GM18508 (cell line): Measurements from ENCODE around the gene CABP4.
"Not testable (repeated sequence)": the region's sequence is repeated elsewhere in the genome, so short reads cannot be mapped to it uniquely, and the experiment has no call there.

Source experiments
- ATAC-seq: cut with Tn5 transposase; IDR thresholded peaks from one replicate; pipeline ENCODE4 v1.9.1; 2021; ENCODE audit warnings: moderate number of reproducible peaks; ENCODE audit not compliant: insufficient read depth, unreplicated experiment

CABP4 gene

DNA sequence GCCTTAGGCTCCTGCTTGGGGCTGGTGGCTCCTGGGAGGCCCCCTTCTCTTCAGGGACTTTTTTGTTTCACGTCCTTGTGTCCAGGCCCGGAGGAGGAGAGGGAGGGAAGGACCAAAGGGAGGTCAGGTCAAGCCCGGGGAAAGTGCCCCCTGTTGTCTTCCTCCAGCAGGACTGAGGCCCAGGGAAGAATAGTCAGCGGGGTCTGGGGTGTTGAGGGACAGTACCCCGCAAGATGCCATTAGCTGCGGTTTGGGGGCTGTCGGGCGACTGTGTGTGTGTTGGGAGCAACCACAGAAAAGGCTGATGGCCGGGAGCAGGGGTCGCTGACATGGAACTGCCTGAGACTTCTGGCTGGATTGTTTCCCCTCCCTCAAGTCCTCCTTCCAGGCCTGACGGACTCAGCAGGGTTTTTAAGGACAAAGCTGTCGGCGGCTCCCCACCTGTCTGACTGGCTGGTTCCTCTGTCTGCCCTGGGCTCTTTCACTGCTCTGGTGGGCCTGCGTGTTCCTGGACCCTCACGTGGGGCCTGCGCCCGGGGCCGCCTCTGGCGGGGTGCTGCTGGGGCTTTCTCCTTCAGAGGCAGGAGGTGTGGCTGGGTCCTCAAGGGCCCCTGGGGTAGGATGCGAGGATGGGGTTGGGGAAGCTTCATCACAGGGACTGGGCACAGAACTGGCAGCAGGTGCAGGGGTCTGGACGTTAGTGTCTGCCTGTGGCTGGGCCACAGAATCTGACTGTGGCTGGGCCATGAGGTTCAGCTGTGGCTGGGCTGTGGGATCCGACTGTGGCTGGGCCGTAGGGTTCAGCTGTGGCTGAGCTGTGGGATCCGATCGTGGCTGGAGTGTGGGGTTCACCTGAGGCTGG, 4.1 kb upstream of the CABP4 start:
- ATAC-seq: no peak

- ATAC-seq: no peak
Observed at GRCh38 chr11:67451658-67451976, 3.5 kb upstream of the CABP4 start.

DNA sequence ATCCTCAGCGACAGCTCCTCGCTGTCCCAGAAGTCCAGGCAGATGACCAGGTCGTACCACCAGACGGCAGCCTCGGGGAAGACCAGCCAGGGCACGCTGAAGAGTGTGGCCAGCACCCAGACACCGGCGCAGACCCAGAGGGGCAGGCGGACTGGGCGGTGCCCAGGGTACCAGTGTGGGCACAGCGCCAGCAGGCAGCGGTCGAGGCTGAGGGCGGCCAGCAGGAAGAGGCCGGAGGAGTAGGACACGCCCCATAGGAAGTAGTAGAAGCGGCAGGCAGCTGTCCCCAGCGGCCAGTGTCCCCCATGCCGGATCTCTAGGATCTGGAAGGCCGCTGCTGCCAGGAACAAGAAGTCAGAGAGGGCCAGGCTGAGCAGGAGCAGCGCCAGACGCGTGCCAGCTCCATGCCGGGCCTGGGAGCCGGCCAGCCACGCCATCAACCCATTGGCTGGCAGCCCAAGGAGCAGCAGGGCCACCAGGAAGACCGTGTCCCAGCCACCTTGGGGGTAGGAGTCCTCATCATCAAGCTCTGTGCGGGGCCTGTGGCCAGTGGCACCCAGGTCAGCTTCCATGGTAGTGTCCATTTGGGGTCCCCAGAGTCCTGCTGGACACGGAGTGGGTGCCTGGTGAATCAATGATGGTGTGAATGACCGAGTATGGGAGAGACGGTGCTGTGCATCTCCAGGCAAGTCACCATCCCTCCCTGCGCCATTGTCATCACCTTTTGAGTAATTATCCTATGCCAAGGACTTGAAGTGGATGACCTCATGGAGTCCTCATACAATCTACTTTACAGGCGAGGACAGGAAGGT, 2.8 kb upstream of the CABP4 start, which contains the start of gene GPR152:
GPR152 (minus strand) TSS at position 589 of the 812 bp plus-strand sequence; CDS start at position 584, 5 bp downstream.
- ATAC-seq: no peak

DNA sequence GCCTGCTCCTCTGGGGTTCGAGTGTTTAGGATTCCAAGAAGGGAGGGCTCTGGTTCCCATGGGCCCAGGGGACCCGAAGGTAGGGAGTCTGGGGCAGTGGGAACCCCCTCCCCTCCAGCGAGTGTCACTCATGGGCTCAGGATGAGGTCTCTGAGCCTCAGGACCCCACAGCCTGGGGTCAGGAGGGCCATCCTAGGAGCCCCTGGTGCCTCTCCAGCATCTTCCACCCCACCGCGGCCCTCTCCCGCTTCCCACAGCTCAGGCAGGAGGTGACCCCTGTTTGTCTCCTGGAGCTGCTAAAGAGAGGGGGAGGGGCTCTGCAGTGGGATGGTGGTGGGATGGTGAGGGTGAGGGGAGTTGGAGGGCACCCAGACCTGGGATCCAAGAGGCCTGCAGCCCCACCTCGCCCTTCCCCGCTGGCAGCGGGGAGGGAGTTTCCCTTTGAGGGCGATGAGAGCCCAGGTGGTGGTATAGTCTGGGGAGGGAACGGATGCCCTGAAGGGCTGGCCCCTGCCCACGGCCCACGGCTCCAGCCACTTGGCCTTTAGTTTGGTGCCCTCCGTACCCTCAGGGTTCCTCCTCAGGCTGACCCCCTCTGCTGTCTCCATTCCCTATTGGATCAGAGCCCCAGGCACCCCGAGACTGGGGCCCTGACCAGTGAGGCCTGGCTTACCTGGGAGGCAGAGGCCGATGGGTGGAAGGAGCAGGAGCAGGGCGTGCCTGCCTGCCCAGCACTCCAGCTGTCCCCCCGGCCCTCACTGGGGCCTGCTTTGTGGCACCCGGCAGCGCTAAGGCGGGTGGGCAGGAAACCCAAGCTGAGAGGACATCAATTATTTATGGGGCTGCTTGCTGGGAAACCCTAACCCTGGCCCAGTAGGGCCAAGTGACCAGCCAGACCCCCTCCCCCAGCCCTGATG, 1.1 kb upstream of the CABP4 start:
- no peak for ATAC-seq

- ATAC-seq: no peak
Observed at GRCh38 chr11:67456068-67456705, 1.0 kb downstream of the CABP4 start.

- ATAC-seq: no peak
Observed at GRCh38 chr11:67457453-67457852, 2.3 kb downstream of the CABP4 start.

DNA sequence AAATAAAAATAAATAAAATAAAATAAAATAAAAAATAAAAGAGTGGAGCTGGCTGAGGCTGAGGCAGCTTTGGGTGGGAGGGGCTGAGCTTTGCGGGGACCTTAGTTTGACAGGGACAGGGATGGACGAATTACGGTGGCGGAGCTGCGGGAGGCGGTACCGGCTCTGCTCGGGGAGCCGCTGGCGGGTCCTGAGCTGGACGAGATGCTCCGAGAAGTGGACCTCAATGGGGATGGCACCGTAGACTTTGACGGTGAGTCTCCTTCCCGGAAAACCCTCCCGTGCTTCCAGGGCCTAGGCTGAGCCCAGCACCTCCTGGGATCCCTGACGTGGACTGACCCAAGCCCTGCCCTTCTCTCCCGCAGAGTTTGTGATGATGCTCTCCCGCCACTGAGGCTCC, 3.1 kb downstream of the CABP4 start:
- ATAC-seq: no peak

DNA sequence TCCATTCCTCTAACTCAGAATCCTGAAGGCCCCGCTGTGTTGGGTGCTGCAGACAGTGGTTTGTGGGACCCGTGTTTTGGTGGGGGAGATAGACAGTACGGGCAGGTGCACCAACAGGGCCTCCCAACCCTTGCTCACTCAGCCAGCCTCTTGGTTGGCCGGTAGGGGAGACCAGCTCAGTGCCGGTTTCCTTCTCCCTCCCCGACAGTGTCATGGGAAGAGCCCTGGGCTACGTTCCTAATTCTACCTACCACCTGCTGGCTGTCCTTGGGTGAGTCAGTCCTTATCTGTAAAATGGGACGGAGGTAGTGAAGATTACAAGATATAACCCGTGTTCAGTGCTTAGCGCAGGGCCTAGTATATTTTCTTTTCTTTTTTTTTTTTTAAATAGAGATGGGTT, 8.0 kb downstream of the CABP4 start:
- ATAC-seq: no peak

DNA sequence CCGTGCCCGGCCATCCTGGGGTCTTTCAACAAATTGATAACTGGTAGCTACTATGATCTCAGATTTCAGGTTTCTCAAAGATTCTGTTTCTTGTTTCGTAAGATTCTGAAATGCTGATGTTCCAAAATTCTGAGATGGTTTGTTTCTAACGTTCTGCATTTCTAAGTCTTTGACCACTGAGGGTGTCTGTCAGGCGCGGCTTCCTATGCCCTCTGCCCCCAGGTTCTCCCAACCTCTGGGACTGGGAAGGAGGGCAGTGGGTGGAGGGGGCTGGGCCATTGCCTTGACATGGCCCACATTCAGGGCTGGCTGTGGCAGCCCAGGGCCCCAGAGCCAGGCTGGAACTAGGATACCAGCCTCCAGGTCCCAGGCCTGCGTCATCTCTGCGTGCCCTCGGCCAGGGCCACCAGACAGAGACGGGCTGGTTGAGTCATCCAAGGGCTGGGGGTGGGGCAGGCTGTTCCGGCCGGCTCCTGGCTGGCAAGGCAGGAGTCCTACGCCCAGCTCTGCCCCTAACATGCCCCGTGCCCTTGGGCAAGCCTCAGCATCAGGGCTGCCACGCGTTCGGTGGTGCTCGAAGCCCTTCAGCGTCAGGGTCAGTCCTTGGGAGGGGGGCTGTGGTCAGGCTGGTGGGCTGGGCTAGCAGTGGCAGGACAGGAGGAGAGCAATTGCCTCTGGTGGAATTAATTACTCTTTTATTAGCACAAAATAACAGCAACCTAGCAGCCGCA, 8.7 kb downstream of the CABP4 start:
- no peak for ATAC-seq

DNA sequence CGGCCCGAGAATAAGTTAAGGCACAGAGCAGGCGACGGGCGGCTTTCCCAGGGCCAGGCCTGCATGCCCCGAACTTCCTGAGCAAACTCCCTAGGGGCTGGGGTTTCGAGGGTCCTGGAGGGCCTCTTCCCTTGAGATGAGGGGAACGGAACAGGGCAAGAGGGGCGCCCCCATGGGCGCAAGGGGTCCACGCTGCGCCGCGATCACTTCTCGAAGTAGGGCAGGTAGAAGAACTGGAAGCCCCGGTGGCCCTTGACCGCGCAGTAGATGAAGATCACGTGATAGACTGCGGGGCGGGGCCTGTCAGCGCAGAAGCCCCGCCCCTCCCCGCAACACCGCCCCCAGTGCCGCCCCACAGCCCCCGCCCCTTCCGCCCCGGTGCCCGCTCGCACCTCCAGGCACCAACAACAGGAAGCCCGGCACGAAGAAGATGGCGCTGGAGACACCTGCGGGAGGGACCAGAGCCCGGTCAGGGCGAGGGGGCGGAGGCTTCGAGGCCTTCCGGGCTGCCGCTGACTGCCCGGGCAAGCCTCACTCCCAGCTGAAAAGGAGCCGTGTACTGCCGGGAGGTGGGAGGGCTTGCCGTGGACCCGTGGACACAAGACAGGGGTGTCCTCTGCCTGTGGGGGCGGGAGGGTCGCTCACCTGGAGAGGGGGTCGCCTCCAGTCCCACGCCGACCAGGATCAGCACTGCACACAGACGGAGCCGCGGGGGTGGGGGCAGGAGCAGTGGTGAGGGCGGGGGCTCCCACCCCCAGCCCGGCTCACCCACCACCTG, 9.4 kb downstream of the CABP4 start:
- no peak for ATAC-seq

DNA sequence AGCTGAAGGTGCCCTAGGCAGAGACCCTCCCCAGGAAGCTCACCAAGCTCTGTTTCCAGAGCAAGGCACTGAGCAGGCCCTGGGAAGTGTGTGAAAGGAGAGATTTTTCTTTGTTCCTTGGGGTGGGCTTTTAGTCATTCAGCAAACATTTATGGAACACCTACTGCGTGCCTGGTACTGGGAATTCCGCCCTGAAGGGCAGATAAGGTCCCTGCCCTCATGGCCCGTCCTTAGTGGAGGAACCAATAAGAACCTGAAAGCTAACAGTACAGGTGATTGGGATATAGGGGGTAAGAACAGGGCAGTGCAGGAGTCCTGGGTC, 10.0 kb downstream of the CABP4 start:
- no peak for ATAC-seq

DNA sequence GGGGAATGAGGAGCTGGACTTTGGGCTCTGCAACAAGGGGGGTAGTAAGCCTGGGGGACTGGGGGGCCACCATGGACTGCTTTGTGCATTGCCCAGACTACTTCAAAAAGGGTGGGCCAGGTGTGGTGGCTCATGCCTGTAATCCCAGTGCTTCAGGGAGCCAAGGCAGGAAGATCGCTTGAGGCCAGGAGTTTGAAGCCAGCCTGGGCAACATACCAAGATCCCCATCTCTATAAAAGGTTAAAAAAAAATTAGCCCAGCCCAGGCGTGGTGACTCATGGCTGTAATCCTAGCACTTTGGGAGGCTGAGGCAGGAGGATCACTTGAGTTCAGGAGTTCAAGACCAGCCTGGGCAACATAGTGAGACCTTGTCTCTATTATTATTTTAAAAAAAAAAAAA, 10.4 kb downstream of the CABP4 start:
- not testable (repeated sequence) for ATAC-seq

GRCh38 chr11:67466367-67466766, 11.2 kb downstream of the CABP4 start:
- no peak for ATAC-seq

- no peak for ATAC-seq
Observed at GRCh38 chr11:67466962-67467771, 12.0 kb downstream of the CABP4 start.

DNA sequence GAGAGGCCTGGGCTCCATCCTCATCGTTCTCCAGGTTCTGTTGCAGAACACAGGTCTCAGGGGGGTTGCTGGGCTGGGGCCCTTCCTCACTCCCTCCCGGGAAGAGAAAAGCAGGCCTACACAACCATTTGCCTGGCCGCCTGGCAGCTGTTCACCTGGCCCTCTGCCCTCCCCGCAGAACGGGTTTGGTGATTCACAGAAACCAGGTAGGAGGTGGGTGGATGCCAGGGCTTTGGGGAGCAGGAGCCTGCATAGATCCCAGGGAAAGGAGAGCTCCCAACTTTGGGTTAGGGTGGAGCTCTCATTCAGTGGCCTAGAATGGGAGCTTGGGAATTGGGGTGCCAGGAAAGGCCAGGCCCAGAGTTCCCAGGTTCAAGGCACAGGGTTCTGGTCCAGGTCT, 12.9 kb downstream of the CABP4 start:
- ATAC-seq: no peak

- ATAC-seq: no peak
Observed at GRCh38 chr11:67468456-67468758, 13.3 kb downstream of the CABP4 start.

DNA sequence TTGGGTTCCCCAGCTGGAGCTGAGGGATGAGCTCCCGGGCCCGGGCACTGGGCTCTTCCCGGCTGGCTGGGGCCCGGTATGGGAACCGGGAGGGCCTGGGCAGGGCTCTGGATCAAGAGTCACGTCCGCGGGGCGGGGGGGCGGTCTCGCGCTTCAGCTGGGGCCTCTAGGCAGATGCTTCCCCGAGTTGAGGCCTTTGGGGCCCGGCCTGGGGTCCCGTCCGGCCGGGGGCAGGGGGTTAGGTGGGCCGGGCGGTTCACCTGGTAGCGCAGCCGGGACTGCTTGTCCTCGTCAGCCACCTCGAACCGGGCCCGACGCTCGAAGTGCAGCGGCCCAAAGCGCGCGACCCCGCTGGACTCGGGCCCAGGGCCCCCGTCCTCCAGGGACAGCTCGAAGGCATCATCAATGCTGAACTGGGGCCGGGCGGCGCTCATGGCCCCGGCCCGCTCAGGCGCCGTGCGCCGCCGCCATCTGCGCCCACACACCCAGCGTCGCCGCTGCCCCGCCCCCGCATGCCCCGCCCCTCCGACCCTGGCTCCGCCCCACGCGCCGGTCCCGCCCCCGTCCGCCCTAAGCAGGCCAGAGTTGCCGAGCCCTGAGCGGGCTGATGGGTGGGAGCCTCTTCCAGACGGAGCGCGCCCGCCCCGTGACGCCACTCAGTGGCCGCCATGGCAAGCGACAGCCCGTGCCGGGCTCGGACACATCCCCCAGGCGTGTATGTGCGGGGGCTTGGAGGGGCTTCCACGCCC, 13.8 kb downstream of the CABP4 start, which contains the start of gene TMEM134:
TMEM134 (minus strand) TSS at position 493 of the 749 bp plus-strand sequence; CDS start at position 434, 59 bp downstream.
- no peak for ATAC-seq

DNA sequence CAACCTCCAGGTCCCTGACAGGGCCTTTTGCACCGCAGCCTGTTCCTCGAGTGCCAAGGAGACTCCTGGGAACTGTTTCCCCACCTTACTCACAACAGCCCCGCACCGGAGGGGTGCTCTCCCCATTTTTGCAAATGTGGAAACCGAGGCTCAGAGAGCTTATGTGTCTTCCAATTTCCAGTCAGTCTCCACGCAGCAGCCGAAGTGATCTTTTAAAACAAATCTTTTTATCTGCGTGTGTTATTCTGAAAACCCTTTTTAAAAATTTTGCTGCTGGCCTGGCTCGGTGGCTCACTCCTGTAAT, 14.3 kb downstream of the CABP4 start:
- no peak for ATAC-seq
